Lower lobe of right lung (tissue), 2 donors: ENCODE measurements around the gene STEAP3. TPM values are rescaled to one million over a fixed set of nuclear protein-coding genes. Genes with fewer than 3 reads are reported as not detected.

Experiments used
- ATAC-seq, 2 donors: fragments of 200-7000 bp; cut with Tn5 transposase; one replicate each; pipeline ENCODE4 v1.9.1; 2020 to 2022; ENCODE audit warnings: mild to moderate bottlenecking in 2 of 2, moderate library complexity in 2 of 2
- DNase-seq: peaks from one replicate; pipeline ENCODE4 v3.0.0-alpha.2; 2020
- H3K27ac ChIP-seq: fragments of 200-600 bp; one replicate; pipeline ENCODE4 v1.8.0; 2022
- H3K27me3 ChIP-seq: fragments of 200-600 bp; one replicate; pipeline ENCODE4 v1.8.0; 2022; ENCODE audit warnings: low read depth
- H3K36me3 ChIP-seq: fragments of 200-600 bp; one replicate; pipeline ENCODE4 v1.8.0; 2022; ENCODE audit warnings: mild to moderate bottlenecking
- H3K4me1 ChIP-seq: fragments of 200-600 bp; one replicate; pipeline ENCODE4 v1.8.0; 2022
- H3K4me3 ChIP-seq: fragments of 200-600 bp; one replicate; pipeline ENCODE4 v1.8.0; 2022; ENCODE audit warnings: mild to moderate bottlenecking
- H3K9me3 ChIP-seq: fragments of 200-600 bp; one replicate; pipeline ENCODE4 v1.8.0; 2022
- intact Hi-C: fragments of 100-400 bp; cut with DNase I; formaldehyde crosslinking; loops from one replicate; pipeline ENCODE4 v1.11.0; 2022
- total RNA-seq: library from RNA; stranded (reverse); fragmentation: NEBNext Ultra II Directional; extraction: Animal tissue kit (Norgen Biotek cat#: 25700); gene quantifications from one replicate; pipeline ENCODE4 v1.2.1, GENCODE V29; 2021
- TF ChIP-seq, protein P1 (sequence below): fragments of 200-600 bp; IDR thresholded peaks from one replicate; pipeline ENCODE4 v1.8.0; 2022; ENCODE audit warnings: antibody characterized with exemption, mild to moderate bottlenecking
- donor health status: DM: no; HTN: yes; CAD: no; lungs with severe emphysema.

Gene STEAP3
- total RNA-seq, 1 donor from 2014 or later: 18.3 TPM

DNA sequence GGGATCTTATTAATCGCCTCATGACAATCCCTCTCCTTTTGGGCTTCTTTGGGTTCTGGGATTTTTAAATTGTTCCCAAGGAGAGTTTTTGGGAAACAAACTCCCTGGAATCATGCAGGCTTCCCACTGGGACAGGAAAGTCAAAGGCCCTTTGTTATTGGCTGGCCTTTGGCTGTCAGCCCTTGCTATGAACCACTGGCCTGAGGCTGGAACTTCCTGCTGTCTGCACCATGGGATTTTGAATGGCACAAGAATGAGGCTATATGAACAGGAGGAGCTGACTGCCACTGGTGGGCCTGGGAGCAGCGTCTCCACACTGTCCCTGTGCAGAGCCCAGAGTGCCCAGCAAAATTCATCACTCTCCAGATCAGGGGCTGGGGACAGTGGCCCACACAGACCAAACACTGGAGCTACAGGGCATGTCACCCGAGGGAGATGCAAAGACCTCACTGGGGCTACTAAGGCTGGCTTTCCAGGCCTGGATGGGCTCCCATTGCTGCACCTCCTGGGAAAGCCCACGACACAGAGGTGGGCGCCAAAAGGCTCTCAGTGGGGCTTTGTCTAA is 35.7 kb downstream of the STEAP3 start:
- Histone ChIP-seq H3K36me3 (no peaks in the 10 kb centered on the region), H3K27ac (no peak overlapping the region), H3K9me3 (no peaks in the 10 kb centered on the region), H3K4me3 (no peak overlapping the region), H3K27me3 (no peaks in the 10 kb centered on the region), H3K4me1 (no peaks in the 10 kb centered on the region)
- ATAC-seq: no peak
- DNase-seq: no peak
- TF ChIP-seq, protein P1, sequence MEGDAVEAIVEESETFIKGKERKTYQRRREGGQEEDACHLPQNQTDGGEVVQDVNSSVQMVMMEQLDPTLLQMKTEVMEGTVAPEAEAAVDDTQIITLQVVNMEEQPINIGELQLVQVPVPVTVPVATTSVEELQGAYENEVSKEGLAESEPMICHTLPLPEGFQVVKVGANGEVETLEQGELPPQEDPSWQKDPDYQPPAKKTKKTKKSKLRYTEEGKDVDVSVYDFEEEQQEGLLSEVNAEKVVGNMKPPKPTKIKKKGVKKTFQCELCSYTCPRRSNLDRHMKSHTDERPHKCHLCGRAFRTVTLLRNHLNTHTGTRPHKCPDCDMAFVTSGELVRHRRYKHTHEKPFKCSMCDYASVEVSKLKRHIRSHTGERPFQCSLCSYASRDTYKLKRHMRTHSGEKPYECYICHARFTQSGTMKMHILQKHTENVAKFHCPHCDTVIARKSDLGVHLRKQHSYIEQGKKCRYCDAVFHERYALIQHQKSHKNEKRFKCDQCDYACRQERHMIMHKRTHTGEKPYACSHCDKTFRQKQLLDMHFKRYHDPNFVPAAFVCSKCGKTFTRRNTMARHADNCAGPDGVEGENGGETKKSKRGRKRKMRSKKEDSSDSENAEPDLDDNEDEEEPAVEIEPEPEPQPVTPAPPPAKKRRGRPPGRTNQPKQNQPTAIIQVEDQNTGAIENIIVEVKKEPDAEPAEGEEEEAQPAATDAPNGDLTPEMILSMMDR: no peak
- intact Hi-C loops: no loop called here

DNA sequence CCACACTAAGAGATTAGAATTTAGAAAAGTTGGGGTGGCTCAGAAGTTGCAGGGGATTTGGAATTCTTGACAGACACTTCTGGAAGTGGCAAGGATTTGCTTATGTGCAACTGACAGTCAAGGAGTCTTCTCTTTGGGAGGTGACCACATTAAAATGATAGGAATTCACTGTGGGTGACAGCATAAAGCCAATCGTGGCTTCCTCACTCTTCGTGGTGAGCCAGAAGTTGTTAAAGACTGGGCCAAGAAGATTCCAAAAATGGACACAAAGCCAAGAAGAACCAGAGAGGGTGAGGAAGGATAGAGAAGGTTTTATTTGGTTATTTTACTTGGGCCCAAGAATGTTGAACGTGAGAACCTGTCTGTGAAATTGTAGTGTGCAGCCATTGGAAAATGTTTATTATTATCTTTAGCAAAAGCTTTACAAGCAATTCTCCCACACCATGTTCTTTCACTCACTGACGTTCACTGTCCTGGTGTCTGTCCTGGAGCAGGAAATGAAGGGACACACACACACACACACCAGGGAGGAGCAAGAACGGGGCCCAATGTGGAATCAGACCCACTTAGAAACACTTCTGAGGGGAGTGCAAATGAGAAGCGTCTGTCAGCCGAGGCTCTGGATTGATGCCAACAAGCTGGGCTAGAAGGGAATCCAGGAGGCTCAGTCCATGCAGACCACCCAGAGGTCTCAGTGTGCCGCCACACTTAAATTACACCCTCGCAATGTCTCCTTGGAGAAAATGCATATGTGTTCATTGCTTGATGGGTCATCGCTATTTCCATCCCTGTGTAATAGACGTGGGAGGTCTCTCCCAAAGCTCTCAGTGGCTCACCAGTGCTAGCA is 37.2 kb downstream of the STEAP3 start:
- intact Hi-C loops: loop anchor here (10.0 kb wide), 1 partner anchor 46 kb away; no protein-coding TSS in a partner anchor

DNA sequence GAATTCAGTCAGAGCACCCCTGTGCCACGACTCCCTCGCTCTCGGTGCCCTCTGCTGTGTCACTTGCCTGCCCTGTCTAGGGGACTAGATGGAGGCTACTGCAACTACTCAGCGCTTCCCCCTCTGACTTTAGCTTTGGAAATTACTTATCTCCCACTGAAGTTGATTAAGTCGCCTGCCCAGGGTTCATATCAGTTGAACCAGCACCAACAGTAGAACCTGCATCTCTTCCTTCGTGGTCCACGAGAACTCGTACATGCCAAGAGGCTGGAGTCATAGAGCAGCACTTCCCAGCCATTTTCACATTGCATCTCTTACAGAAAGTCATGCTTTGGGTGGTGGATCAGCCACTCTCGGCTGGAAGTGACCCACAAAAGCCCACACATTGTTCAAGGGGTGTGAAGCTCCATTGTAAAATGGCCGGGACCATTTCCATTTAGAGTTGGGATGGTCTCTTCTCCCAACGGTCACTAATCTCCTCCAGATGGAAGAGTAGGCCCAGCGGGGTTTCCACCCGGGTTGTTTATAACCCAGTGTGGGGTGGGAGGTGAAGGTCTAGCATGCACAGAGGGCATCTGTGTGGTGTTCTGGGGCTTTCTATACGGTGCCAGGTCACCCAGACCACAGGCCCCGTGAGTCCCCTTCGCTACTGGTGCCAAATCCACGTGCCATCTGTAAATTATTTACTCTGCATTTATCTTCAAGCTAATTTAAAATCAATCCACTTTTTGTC is 38.0 kb downstream of the STEAP3 start:
- TF ChIP-seq, protein P1: no peak
- no peaks in the 10 kb centered on the region for H3K36me3 ChIP-seq
- no peak overlapping the region for H3K4me3 ChIP-seq
- H3K9me3 ChIP-seq: no peaks in the 10 kb centered on the region
- H3K27me3 ChIP-seq: no peaks in the 10 kb centered on the region
- DNase-seq (no peak), ATAC-seq (no peak)
- H3K4me1 ChIP-seq: no peaks in the 10 kb centered on the region
- intact Hi-C loops: loop anchor here (10.0 kb wide), 1 partner anchor 47 kb away; no protein-coding TSS in a partner anchor
- no peak overlapping the region for H3K27ac ChIP-seq

More for the DNA sequence above, 37.2 kb downstream of the STEAP3 start:
- TF ChIP-seq, protein P1: no peak
- Histone ChIP-seq H3K4me3 (no peak overlapping the region), H3K4me1 (no peaks in the 10 kb centered on the region), H3K9me3 (no peaks in the 10 kb centered on the region), H3K36me3 (no peaks in the 10 kb centered on the region), H3K27me3 (no peaks in the 10 kb centered on the region), H3K27ac (no peak overlapping the region)
- ATAC-seq (no peak), DNase-seq (no peak)

DNA sequence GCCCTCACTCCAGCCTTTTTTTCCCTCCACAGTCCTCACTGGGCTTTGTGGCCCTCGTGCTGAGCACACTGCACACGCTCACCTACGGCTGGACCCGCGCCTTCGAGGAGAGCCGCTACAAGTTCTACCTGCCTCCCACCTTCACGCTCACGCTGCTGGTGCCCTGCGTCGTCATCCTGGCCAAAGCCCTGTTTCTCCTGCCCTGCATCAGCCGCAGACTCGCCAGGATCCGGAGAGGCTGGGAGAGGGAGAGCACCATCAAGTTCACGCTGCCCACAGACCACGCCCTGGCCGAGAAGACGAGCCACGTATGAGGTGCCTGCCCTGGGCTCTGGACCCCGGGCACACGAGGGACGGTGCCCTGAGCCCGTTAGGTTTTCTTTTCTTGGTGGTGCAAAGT is 39.4 kb downstream of the STEAP3 start:
- no peak for ATAC-seq
- H3K27me3 ChIP-seq: no peaks in the 10 kb centered on the region
- intact Hi-C loops: loop anchor here (10.0 kb wide), 1 partner anchor 48 kb away; no protein-coding TSS in a partner anchor

DNA sequence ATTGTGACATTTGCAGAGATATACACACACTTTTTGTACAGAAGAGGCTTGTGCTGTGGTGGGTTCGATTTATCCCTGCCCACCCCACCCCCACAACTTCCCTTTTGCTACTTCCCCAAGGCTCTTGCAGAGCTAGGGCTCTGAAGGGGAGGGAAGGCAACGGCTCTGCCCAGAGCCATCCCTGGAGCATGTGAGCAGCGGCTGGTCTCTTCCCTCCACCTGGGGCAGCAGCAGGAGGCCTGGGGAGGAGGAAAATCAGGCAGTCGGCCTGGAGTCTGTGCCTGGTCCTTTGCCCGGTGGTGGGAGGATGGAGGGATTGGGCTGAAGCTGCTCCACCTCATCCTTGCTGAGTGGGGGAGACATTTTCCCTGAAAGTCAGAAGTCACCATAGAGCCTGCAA is 40.0 kb downstream of the STEAP3 start:
- no peaks in the 10 kb centered on the region for H3K4me1 ChIP-seq
- TF ChIP-seq, protein P1: no peak
- ATAC-seq: peak; percentile 39 to 59
- intact Hi-C loops: loop anchor here (10.0 kb wide), 1 partner anchor 49 kb away; no protein-coding TSS in a partner anchor
- no peak overlapping the region for H3K27ac ChIP-seq
- no peaks in the 10 kb centered on the region for H3K36me3 ChIP-seq
- DNase-seq: no peak
- no peak overlapping the region for H3K4me3 ChIP-seq
- no peaks in the 10 kb centered on the region for H3K9me3 ChIP-seq
- H3K27me3 ChIP-seq: no peaks in the 10 kb centered on the region

More for the DNA sequence above, 39.4 kb downstream of the STEAP3 start:
- no peak overlapping the region for H3K27ac ChIP-seq
- H3K36me3 ChIP-seq: no peaks in the 10 kb centered on the region
- no peaks in the 10 kb centered on the region for H3K9me3 ChIP-seq
- TF ChIP-seq, protein P1: no peak
- H3K4me1 ChIP-seq: no peaks in the 10 kb centered on the region
- no peak for DNase-seq
- H3K4me3 ChIP-seq: no peak overlapping the region
